HepG2 (cell line): ENCODE results near the gene NAPG. TPM values are rescaled to one million over a fixed set of nuclear protein-coding genes. Genes with fewer than 3 reads are reported as not detected.
A peak's percentile ranks its signal among the peaks of the same experiment; 100 is the strongest.

ENCODE experiments used
- CREBL2 ChIP-seq: sonication (generic); formaldehyde crosslinking; IDR thresholded peaks from 2 replicates; pipeline ENCODE4 v1.8.1; 2023; ENCODE audit warnings: missing genetic modification reagents, mild to moderate bottlenecking, borderline replicate concordance
- DPF2 ChIP-seq: sonication (generic); formaldehyde crosslinking; IDR thresholded peaks from 2 replicates; pipeline ENCODE4 v1.4.0; 2020; ENCODE audit warnings: mild to moderate bottlenecking, low read depth, missing genetic modification reagents, borderline replicate concordance
- ETS1 ChIP-seq: sonication (generic); formaldehyde crosslinking; IDR thresholded peaks from 2 replicates; pipeline ENCODE4 v1.4.0; 2020; ENCODE audit warnings: missing genetic modification reagents
- FOXA1 ChIP-seq, 2 experiments: fragments of 450-650 bp in 1 of 2; sonication (generic) in 1 of 2; formaldehyde crosslinking in 1 of 2; IDR thresholded peaks; 2 replicates each; pipeline versions ENCODE4 v1.4.0 to v1.6.1; 2016 to 2020; ENCODE audit warnings: missing genetic modification reagents in 1 of 2
- FOXM1 ChIP-seq: sonication (generic); formaldehyde crosslinking; IDR thresholded peaks from 2 replicates; pipeline ENCODE4 v1.5.0; 2020; ENCODE audit warnings: missing genetic modification reagents
- GPN1 ChIP-seq: sonication (generic); formaldehyde crosslinking; IDR thresholded peaks from 2 replicates; pipeline ENCODE4 v1.5.1; 2020; ENCODE audit warnings: missing genetic modification reagents, borderline replicate concordance
- HNF4A ChIP-seq: sonication (generic); formaldehyde crosslinking; IDR thresholded peaks from 2 replicates; pipeline ENCODE4 v1.4.0; 2020; ENCODE audit warnings: missing genetic modification reagents
- KDM6A ChIP-seq: IDR thresholded peaks from 2 replicates; pipeline ENCODE4 v1.6.1; 2016; ENCODE audit warnings: low read depth
- PBX3 ChIP-seq: sonication (generic); formaldehyde crosslinking; IDR thresholded peaks from 2 replicates; pipeline ENCODE4 v1.8.1; 2023; ENCODE audit warnings: missing genetic modification reagents, inconsistent platforms, borderline replicate concordance
- RELA ChIP-seq: sonication (generic); formaldehyde crosslinking; IDR thresholded peaks from 2 replicates; pipeline ENCODE4 v1.4.0; 2020; ENCODE audit warnings: missing genetic modification reagents
- RFX3 ChIP-seq: IDR thresholded peaks from 2 replicates; pipeline ENCODE4 v1.6.1; 2016; ENCODE audit warnings: missing biosample characterization, missing genetic modification reagents
- SCMH1 ChIP-seq: sonication (generic); formaldehyde crosslinking; IDR thresholded peaks from 2 replicates; pipeline ENCODE4 v1.9.0; 2021; ENCODE audit warnings: missing genetic modification reagents, mild to moderate bottlenecking, borderline replicate concordance
- TCF7 ChIP-seq: sonication (generic); IDR thresholded peaks from 2 replicates; pipeline ENCODE4 v1.6.1; 2016; ENCODE audit warnings: antibody characterized with exemption, low read depth
- ZBTB20 ChIP-seq: sonication (generic); formaldehyde crosslinking; IDR thresholded peaks from 2 replicates; pipeline ENCODE4 v1.8.1; 2023; ENCODE audit warnings: missing genetic modification reagents, low read depth, mild to moderate bottlenecking, borderline replicate concordance
- ZBTB25 ChIP-seq: IDR thresholded peaks from 2 replicates; pipeline ENCODE4 v1.6.1; 2018; ENCODE audit warnings: missing genetic modification reagents
- ZNF225 ChIP-seq: sonication (generic); formaldehyde crosslinking; IDR thresholded peaks from 2 replicates; pipeline ENCODE4 v1.4.0; 2020; ENCODE audit warnings: mild to moderate bottlenecking, missing genetic modification reagents
- ZNF256 ChIP-seq: sonication (generic); formaldehyde crosslinking; conservative IDR thresholded peaks from 2 replicates; pipeline ENCODE4 v1.4.0; 2020; ENCODE audit warnings: missing genetic modification reagents
- ZNF280D ChIP-seq: sonication (generic); formaldehyde crosslinking; IDR thresholded peaks from 2 replicates; pipeline ENCODE4 v1.5.1; 2020; ENCODE audit warnings: mild to moderate bottlenecking, missing genetic modification reagents
- ZNF577 ChIP-seq: sonication (generic); formaldehyde crosslinking; IDR thresholded peaks from 2 replicates; pipeline ENCODE4 v1.4.0; 2020; ENCODE audit warnings: mild to moderate bottlenecking, low read depth, missing genetic modification reagents, borderline replicate concordance
- ZNF644 ChIP-seq: IDR thresholded peaks from 2 replicates; pipeline ENCODE4 v1.6.1; 2016; ENCODE audit warnings: low read depth
- ZNF704 ChIP-seq: sonication (generic); formaldehyde crosslinking; IDR thresholded peaks from 2 replicates; pipeline ENCODE4 v1.8.1; 2023; ENCODE audit warnings: mild to moderate bottlenecking, inconsistent platforms, moderate library complexity, missing genetic modification reagents, borderline replicate concordance
- ZSCAN9 ChIP-seq: IDR thresholded peaks from 2 replicates; pipeline ENCODE4 v1.6.1; 2016; ENCODE audit warnings: borderline replicate concordance
- polyA plus RNA-seq, 8 experiments: library from polyadenylated mRNA; depleted of rRNA in 3 of 8; stranded (reverse) in 7 of 8; unstranded in 1 of 8; fragments of >200 nt; fragmentation: Illumina TruSeq in 4 of 8; extraction: Trizol in 4 of 8; gene quantifications; 2 replicates each; pipeline versions ENCODE4 v1.2.1 to v1.2.3, GENCODE V29; 2011 to 2016; ENCODE audit warnings: low read depth in 4 of 8, missing spikeins in 1 of 8, mixed read lengths in 1 of 8; ENCODE audit not compliant: insufficient read depth in 1 of 8
- total RNA-seq, 5 experiments: library from RNA; depleted of rRNA; stranded (reverse); fragments of >200 nt; fragmentation: Illumina TruSeq; extraction: Trizol; gene quantifications; 2 replicates each; pipeline ENCODE4 v1.2.3, GENCODE V29; 2016; ENCODE audit warnings: low read depth in 1 of 5

NAPG gene
- total and polyA plus RNA-seq, 2 of the 13 experiments (the other 11 are each of a cell fraction or from before 2014, with no cell fraction given) = 19.8 to 34.4 TPM

- TF ChIP-seq ZBTB25 (peak; percentile 86), FOXM1 (CRISPR knock-in tag) (no peak), CREBL2 (CRISPR knock-in tag) (no peak), ETS1 (CRISPR knock-in tag) (no peak), KDM6A (no peak), ZNF704 (no peak), GPN1 (CRISPR knock-in tag) (no peak), ZNF577 (CRISPR knock-in tag) (no peak), ZNF644 (no peak), RFX3 (CRISPR knock-in tag) (no peak), SCMH1 (CRISPR knock-in tag) (no peak), ZSCAN9 (no peak), FOXA1 (IDR thresholded peaks at IDR 0.05) (no peak), FOXA1 (CRISPR knock-in tag; IDR thresholded peaks at IDR 0.05) (no peak), ZBTB20 (CRISPR knock-in tag) (no peak), ZNF256 (CRISPR knock-in tag) (no peak), HNF4A (CRISPR knock-in tag) (peak; percentile 25; the same call in 1 of the 2 replicates), ZNF280D (CRISPR knock-in tag) (no peak), RELA (CRISPR knock-in tag) (no peak), TCF7 (no peak), DPF2 (CRISPR knock-in tag) (no peak), ZNF225 (CRISPR knock-in tag) (no peak), PBX3 (no peak)
Measured at GRCh38 chr18:10525697-10526560, at the start of gene NAPG (continued).
